AG08396 (cell line): ENCODE results near the gene LRP4.
"Not testable (repeated sequence)": the region's sequence is repeated elsewhere in the genome, so short reads cannot be mapped to it uniquely, and the experiment has no call there.

Experiments used
- DNase-seq: peaks from one replicate; pipeline ENCODE4 v3.0.0; 2012; ENCODE audit warnings: low spot score, mixed read lengths

LRP4 gene, protein sequence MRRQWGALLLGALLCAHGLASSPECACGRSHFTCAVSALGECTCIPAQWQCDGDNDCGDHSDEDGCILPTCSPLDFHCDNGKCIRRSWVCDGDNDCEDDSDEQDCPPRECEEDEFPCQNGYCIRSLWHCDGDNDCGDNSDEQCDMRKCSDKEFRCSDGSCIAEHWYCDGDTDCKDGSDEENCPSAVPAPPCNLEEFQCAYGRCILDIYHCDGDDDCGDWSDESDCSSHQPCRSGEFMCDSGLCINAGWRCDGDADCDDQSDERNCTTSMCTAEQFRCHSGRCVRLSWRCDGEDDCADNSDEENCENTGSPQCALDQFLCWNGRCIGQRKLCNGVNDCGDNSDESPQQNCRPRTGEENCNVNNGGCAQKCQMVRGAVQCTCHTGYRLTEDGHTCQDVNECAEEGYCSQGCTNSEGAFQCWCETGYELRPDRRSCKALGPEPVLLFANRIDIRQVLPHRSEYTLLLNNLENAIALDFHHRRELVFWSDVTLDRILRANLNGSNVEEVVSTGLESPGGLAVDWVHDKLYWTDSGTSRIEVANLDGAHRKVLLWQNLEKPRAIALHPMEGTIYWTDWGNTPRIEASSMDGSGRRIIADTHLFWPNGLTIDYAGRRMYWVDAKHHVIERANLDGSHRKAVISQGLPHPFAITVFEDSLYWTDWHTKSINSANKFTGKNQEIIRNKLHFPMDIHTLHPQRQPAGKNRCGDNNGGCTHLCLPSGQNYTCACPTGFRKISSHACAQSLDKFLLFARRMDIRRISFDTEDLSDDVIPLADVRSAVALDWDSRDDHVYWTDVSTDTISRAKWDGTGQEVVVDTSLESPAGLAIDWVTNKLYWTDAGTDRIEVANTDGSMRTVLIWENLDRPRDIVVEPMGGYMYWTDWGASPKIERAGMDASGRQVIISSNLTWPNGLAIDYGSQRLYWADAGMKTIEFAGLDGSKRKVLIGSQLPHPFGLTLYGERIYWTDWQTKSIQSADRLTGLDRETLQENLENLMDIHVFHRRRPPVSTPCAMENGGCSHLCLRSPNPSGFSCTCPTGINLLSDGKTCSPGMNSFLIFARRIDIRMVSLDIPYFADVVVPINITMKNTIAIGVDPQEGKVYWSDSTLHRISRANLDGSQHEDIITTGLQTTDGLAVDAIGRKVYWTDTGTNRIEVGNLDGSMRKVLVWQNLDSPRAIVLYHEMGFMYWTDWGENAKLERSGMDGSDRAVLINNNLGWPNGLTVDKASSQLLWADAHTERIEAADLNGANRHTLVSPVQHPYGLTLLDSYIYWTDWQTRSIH (N-terminal part only)

GRCh38 chr11:46918083-46918787 lies at the start of gene LRP4:
Gene LRP4, minus strand, starts transcription at chr11:46918550. Its CDS starts 171 bp downstream, at chr11:46918379.
- peak; percentile 57 for DNase-seq

DNA sequence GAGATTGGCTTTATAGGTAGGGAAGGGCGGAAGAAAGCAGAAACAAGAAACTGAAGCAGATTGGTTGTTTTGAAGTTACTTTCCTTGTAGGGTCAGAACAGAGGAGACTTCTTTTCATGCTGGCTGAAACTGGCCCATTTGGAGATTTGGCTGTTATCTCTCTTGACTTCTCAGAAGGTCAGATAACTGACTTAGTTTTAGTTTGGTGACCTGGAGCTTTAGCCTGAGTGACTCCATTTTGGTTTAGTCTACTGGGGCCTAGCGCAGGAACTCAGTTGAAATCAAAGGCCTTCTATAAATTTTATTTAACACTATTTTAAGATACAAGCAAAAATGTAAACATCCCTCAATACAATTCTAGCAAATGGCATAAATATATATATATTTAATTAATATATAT lies 49.6 kb upstream of the LRP4 start:
- no peak for DNase-seq

GRCh38 chr11:46966773-46967172 lies 48.4 kb upstream of the LRP4 start:
- no peak for DNase-seq

DNA sequence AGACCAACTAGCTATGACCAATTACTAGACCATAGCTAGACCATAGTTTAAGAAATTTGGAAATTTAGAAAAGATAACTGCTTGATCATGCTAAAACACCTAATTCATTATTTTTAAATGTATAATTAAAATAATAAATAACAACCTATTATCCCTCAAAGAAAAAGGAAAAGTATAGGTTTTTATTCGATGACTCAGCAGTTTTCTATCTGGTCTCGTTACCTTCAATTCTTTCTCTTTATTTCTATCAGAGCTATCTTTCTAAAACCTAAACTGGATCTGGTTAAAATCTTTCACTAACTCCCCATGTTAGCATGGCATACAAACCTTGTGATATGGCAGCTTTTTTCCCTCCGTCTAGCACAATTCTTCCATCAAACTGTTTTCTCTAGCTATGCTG lies 45.5 kb upstream of the LRP4 start:
- DNase-seq = no peak

DNA sequence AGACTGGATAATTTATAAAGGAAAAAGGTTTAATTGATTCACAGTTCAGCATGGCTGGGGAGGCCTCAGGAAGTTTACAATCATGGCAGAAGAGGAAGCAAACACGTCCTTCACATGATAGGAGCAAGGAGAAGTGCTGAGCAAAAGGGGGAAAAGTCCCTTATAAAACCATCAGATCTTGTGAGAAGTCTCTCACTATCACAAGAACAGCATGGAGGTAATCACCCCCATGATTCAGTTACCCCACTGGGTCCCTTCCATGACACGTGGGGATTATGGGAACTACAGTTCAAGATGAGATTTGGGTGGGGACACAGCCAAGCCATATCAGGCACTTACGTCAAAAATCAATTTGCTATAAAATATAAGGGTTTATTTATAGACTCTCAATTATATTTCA lies 43.5 kb upstream of the LRP4 start:
- not testable (repeated sequence) for DNase-seq

DNA sequence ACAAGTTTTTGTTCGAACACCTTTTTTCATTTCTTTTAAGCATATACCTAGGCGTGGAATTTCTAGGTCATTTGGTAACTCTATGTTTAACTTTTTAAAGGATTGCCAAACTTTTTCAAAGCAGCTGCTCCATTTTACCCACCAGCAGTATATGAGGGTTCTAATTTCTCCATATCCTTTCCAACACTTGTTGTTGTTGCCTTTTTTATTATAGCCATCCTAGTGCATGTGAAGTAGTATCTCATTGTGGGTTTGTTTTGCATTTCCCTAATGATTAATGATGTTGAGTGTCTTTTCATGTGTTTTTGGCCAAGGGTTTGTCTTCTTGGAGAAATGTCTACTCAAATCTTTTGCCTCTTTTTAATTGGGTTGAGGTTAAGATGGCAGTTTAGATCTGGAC lies 42.7 kb upstream of the LRP4 start:
- DNase-seq = no peak

GRCh38 chr11:46958777-46959176 lies 40.4 kb upstream of the LRP4 start:
- DNase-seq = no peak

DNA sequence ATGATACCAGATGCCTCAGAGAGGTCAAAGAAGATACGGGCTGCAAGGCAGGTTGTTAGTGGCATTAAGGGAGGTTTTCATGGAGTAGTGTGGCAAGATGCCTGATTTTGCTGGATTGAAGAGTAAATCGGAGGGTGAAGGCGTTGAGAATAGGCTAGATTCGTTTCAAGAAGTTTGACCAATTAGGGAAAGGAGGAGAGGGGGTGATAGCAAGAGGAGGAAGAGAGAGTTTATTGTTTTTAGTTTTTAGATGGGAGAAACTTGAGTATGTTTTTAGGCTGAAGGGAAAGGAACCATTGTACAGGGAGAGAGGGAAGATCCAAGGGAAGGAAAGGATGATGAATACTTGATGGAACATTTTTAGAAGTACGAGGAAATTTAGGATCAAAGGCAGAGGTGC lies 34.7 kb upstream of the LRP4 start:
- no peak for DNase-seq

DNA sequence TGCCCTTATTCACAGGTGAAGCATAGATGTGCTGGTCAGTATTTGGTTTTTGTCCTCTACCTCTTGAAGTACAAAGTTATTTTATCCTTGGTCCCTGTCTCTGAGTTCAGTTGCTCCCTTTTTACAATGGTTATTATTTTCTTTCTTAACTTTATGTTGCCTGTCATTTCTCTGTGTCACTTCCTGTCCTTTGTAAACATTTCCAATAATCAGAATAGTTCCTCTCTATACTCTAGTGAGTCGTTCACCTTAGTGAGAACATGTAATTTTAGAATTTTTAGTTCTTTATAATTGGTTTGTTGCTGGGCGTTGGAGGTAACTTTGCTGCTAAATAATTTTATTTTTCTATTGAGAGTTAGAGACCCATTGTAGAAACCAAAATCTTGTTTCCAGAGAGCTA lies 34.2 kb upstream of the LRP4 start:
- no peak for DNase-seq

- DNase-seq = no peak
Measured at GRCh38 chr11:46951864-46952263, 33.5 kb upstream of the LRP4 start.

GRCh38 chr11:46949297-46949696 lies 30.9 kb upstream of the LRP4 start:
- DNase-seq = no peak

- DNase-seq = peak; percentile 54
Measured at GRCh38 chr11:46948378-46949131, 30.2 kb upstream of the LRP4 start.

DNA sequence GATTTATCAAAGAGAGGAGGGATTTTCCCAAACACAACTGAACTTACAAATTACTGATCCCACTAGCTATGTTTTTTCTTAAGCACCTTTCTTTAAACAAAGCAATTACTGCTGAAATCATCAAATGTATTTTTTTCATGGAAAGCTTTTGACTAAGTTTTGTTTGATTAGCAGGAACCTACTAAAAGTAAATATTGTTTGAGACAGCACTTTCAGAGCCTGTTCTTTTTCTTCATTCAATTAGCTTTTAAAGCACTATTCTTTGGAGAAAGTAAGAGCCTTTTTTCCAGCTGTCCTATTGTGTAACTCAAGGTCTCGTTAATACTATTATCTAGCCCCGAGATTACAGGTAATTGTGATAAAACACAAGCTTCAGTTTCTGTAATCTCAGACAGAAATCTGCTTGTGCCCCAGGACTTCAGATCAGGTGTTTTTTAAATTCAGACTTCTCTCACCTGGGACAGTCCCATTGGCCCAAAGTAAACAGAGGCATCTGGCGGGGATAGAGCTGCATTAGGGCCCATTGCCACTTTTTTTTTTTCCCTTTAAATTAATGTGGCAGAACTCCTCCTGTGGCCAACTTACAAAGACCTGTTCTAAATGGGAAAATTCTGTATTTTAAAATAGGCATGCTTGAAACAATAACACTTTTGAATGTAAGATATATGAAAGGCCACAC lies 29.2 kb upstream of the LRP4 start:
- no peak for DNase-seq

DNA sequence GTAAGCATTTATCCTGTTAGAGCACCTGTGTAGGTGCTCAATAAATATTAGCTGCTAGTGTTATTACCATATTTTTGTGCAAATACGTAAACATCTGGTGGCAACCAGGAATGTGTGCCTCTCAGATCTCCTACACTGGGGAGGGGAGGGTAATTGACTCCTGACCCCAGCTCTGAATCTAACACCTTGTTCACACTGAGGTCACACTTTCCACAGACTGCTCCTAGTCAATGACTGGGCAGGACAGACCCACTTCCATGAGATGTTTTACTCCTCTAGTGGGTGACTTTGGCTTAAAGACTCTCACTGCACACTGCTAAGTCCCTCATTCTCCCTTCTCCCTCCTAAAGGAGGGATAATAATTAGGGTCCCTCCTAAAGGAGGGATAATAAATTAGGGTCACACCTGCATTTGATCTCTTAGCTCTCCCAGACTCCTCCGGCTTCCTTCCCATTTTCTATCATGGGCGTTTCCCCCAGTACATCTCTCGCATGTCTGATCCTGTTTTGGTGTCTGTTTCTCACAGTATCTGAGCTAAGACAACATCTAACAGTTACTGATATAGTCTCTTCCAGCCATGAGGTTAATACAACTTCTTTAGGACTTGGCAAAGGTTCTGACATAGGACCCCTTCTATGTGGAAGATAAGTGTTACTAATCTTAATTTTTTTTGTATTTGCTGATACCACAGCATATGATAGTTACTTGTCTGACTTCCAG lies 26.2 kb upstream of the LRP4 start:
- no peak for DNase-seq

GRCh38 chr11:46942172-46942571 lies 23.8 kb upstream of the LRP4 start:
- no peak for DNase-seq

- DNase-seq = peak; percentile 96
Measured at GRCh38 chr11:46936138-46937110, 18.1 kb upstream of the LRP4 start, which contains the start of gene CSTPP1. Gene CSTPP1, plus strand, starts transcription at chr11:46936761. Its CDS starts 45 bp downstream, at chr11:46936806.

- no peak for DNase-seq
Measured at GRCh38 chr11:46930089-46930488, 11.7 kb upstream of the LRP4 start.

- not testable (repeated sequence) for DNase-seq
Measured at GRCh38 chr11:46928701-46929100, 10.4 kb upstream of the LRP4 start.
